SK-N-SH treated with all-trans-retinoic acid at 6 μM for 48 hours (cell line): ENCODE data around the gene SLC26A8.

ENCODE experiments used
- ARNTL ChIP-seq: fragments of 450-650 bp; formaldehyde crosslinking; IDR thresholded peaks from 2 replicates; pipeline ENCODE4 v1.5.0; 2020; ENCODE audit warnings: low read depth, mild to moderate bottlenecking, moderate library complexity, borderline replicate concordance
- CREB5 ChIP-seq: fragments of 250-450 bp; sonication (Bioruptor Pico); IDR thresholded peaks from 2 replicates; pipeline ENCODE4 v1.5.1; 2020; ENCODE audit warnings: low read depth, mild to moderate bottlenecking, moderate library complexity
- ISL1 ChIP-seq: fragments of 250-450 bp; sonication (Bioruptor Pico); IDR thresholded peaks from 2 replicates; pipeline ENCODE4 v2.1.2; 2022; ENCODE audit warnings: mild to moderate bottlenecking, moderate library complexity
- PPARA ChIP-seq: fragments of 250-450 bp; sonication (Bioruptor Pico); IDR thresholded peaks from 2 replicates; pipeline ENCODE4 v1.5.0; 2020; ENCODE audit warnings: mild to moderate bottlenecking, borderline replicate concordance
- TSHZ2 ChIP-seq: fragments of 250-450 bp; sonication (Bioruptor Pico); IDR thresholded peaks from 2 replicates; pipeline ENCODE4 v1.5.0; 2020; ENCODE audit warnings: mild to moderate bottlenecking, moderate library complexity
- ZC3H10 ChIP-seq: fragments of 250-450 bp; sonication (Bioruptor Pico); IDR thresholded peaks from 2 replicates; pipeline ENCODE4 v1.5.1; 2021; ENCODE audit warnings: mild to moderate bottlenecking, moderate library complexity

- TF ChIP-seq CREB5 (CRISPR knock-in tag) (no peak), ARNTL (no peak), ISL1 (CRISPR knock-in tag) (no peak), PPARA (no peak), TSHZ2 (no peak), ZC3H10 (CRISPR knock-in tag) (no peak)
Measured at GRCh38 chr6:35936681-35937359, 87.6 kb downstream of the SLC26A8 start.
